PC-9 (cell line): ENCODE data around the gene CA5A. TPM values are rescaled to one million over a fixed set of nuclear protein-coding genes. Genes with fewer than 3 reads are reported as not detected.

Experiments
- BruUV-seq: library from RNA; stranded (reverse); fragments of 400-500 nt; replicated peaks from 2 replicates; lab custom pipeline; 2021; lab: Mats Ljungman, UMichigan
- CTCF ChIA-PET: fragments of 300-600 bp; sonication (Branson Sonifier 250); formaldehyde crosslinking; loops from one replicate; lab custom pipeline; 2022; ENCODE audit warnings: antibody characterized with exemption; lab: Charles Lee
- POLR2A ChIA-PET: fragments of 300-600 bp; sonication (Branson Sonifier 250); formaldehyde crosslinking; loops from one replicate; lab custom pipeline; 2022; ENCODE audit warnings: antibody characterized with exemption; ENCODE audit not compliant: unreplicated experiment; lab: Charles Lee
- DNase-seq, 2 experiments: peaks; one replicate each; pipeline versions ENCODE4 v3.0.0 to v3.0.0-alpha.2; 2015 to 2022; ENCODE audit warnings: mixed read lengths in 1 of 2
- H2AFZ ChIP-seq: fragments of 200-600 bp; sonication (generic); 2 replicates; pipeline ENCODE4 v1.8.1; 2017; ENCODE audit warnings: antibody characterized with exemption
- H3F3A ChIP-seq: fragments of 200-600 bp; sonication (generic); 2 replicates; pipeline ENCODE4 v1.8.1; 2017; ENCODE audit warnings: antibody characterized with exemption, mild to moderate bottlenecking, low read depth; ENCODE audit not compliant: insufficient read depth
- H3K27ac ChIP-seq: fragments of 200-600 bp; sonication (generic); 2 replicates; pipeline ENCODE4 v1.6.1; 2016; ENCODE audit warnings: mixed run types
- H3K27me3 ChIP-seq: fragments of 200-600 bp; sonication (generic); 2 replicates; pipeline ENCODE4 v1.6.1; 2016; ENCODE audit warnings: low read depth, mixed run types; ENCODE audit not compliant: insufficient read depth
- H3K36me3 ChIP-seq: fragments of 200-600 bp; sonication (generic); 2 replicates; pipeline ENCODE4 v1.6.1; 2016; ENCODE audit warnings: low read depth, mixed run types
- H3K4me1 ChIP-seq: fragments of 200-600 bp; sonication (generic); replicated peaks from 2 replicates; pipeline ENCODE4 v1.6.1; 2016; ENCODE audit warnings: mixed run types; ENCODE audit not compliant: insufficient read depth
- H3K4me2 ChIP-seq: fragments of 200-600 bp; sonication (generic); 2 replicates; pipeline ENCODE4 v1.6.1; 2017; ENCODE audit warnings: mixed run types
- H3K4me3 ChIP-seq: fragments of 200-600 bp; sonication (generic); 2 replicates; pipeline ENCODE4 v1.6.1; 2016; ENCODE audit warnings: mixed run types
- H3K79me2 ChIP-seq: fragments of 200-600 bp; sonication (generic); 2 replicates; pipeline ENCODE4 v1.6.1; 2017; ENCODE audit warnings: low read depth, mixed run types
- H3K9me2 ChIP-seq: fragments of 200-600 bp; sonication (generic); 2 replicates; pipeline ENCODE4 v1.8.1; 2017; ENCODE audit warnings: mild to moderate bottlenecking; ENCODE audit not compliant: insufficient read depth
- H3K9me3 ChIP-seq: fragments of 200-600 bp; sonication (generic); 2 replicates; pipeline ENCODE4 v1.8.1; 2016; ENCODE audit warnings: low read depth; ENCODE audit not compliant: insufficient read depth
- H4K20me1 ChIP-seq: fragments of 200-600 bp; sonication (generic); 2 replicates; pipeline ENCODE4 v1.8.1; 2017; ENCODE audit not compliant: insufficient read depth
- CTCF ChIP-seq: fragments of 200-600 bp; sonication (generic); conservative IDR thresholded peaks from 2 replicates; pipeline ENCODE4 v1.6.1; 2017; ENCODE audit warnings: mixed run types, antibody characterized with exemption, mild to moderate bottlenecking, moderate library complexity
- EZH2 ChIP-seq: fragments of 200-600 bp; sonication (generic); IDR thresholded peaks from 2 replicates; pipeline ENCODE4 v1.8.0; 2017; ENCODE audit warnings: antibody characterized with exemption, low read depth
- intact Hi-C: fragments of 100-400 bp; cut with micrococcal nuclease; formaldehyde crosslinking; loops from one replicate; pipeline ENCODE4 v1.10.0; 2022; ENCODE audit not compliant: unreplicated experiment
- total RNA-seq: library from RNA; stranded (reverse); gene quantifications from 2 replicates; pipeline ENCODE4 v1.2.3, GENCODE V29; 2021

CA5A gene
- total RNA-seq, 1 experiment from 2014 or later: 0.26 TPM

- Histone ChIP-seq H4K20me1 (no peaks in the 10 kb centered on the region), H3K4me2 (peak overlapping the region; percentile 88), H3K4me1 (peaks cover 27% of the 10 kb centered on the region), H3K27me3 (no peaks in the 10 kb centered on the region), H3F3A (peaks cover 13% of the 10 kb centered on the region), H2AFZ (peak overlapping the region; percentile 90), H3K9me3 (no peaks in the 10 kb centered on the region), H3K36me3 (no peaks in the 10 kb centered on the region), H3K9me2 (no peaks in the 10 kb centered on the region; the same call in 1 of the 2 replicates), H3K27ac (peak overlapping the region; percentile 71), H3K79me2 (no peaks in the 10 kb centered on the region), H3K4me3 (peak overlapping the region; percentile 54)
- peak; percentile 98 to 99 for DNase-seq
- ChIA-PET POLR2A (interaction anchor here (0.5 to 0.9 kb wide), 4 partner anchors 60 to 356 kb away, joined by 3 to 4 read pairs (median 3); no protein-coding TSS in a partner anchor), CTCF (interaction anchor here (0.6 to 0.7 kb wide), 3 partner anchors 15 to 1221 kb away, joined by 3 to 13 read pairs (median 7); no protein-coding TSS in a partner anchor)
- intact Hi-C loops: loop anchor here (5.0 kb wide), 2 partner anchors 73 to 488 kb away; no protein-coding TSS in a partner anchor
- TF ChIP-seq EZH2: no peak
- TF ChIP-seq CTCF: no peak
- BruUV-seq: no TSS peak
Observed at GRCh38 chr16:87945351-87946042, 9.2 kb upstream of the CA5A start.

GRCh38 chr16:87942680-87943079 is 6.4 kb upstream of the CA5A start:
- H3K4me2 ChIP-seq: no peak overlapping the region
- TF ChIP-seq CTCF (no peak), EZH2 (no peak)
- H3K27ac ChIP-seq: no peak overlapping the region
- H3K27me3 ChIP-seq: no peaks in the 10 kb centered on the region
- intact Hi-C loops: no loop called here
- no peaks in the 10 kb centered on the region for H3K79me2 ChIP-seq
- peaks cover 13% of the 10 kb centered on the region for H3K4me1 ChIP-seq
- peaks cover 8% of the 10 kb centered on the region for H3F3A ChIP-seq
- H4K20me1 ChIP-seq: no peaks in the 10 kb centered on the region
- no peaks in the 10 kb centered on the region for H3K36me3 ChIP-seq
- ChIA-PET POLR2A (no interaction called here), CTCF (no interaction called here)
- no peaks in the 10 kb centered on the region; the same call in 1 of the 2 replicates for H3K9me2 ChIP-seq
- no peak overlapping the region for H2AFZ ChIP-seq
- BruUV-seq: no TSS peak
- no peak overlapping the region for H3K4me3 ChIP-seq
- DNase-seq: no peak
- no peaks in the 10 kb centered on the region for H3K9me3 ChIP-seq

- Histone ChIP-seq H3K4me1 (peaks cover 3% of the 10 kb centered on the region), H3K36me3 (no peaks in the 10 kb centered on the region), H2AFZ (no peak overlapping the region), H3K27ac (no peak overlapping the region), H3K4me3 (no peak overlapping the region), H3K79me2 (no peaks in the 10 kb centered on the region), H3K4me2 (no peak overlapping the region), H3K27me3 (no peaks in the 10 kb centered on the region), H3F3A (peaks cover 3% of the 10 kb centered on the region), H3K9me2 (no peaks in the 10 kb centered on the region), H4K20me1 (no peaks in the 10 kb centered on the region), H3K9me3 (no peaks in the 10 kb centered on the region)
- ChIA-PET POLR2A (no interaction called here), CTCF (no interaction called here)
- no peak for DNase-seq
- TF ChIP-seq EZH2 (no peak), CTCF (no peak)
- intact Hi-C loops: no loop called here
- no TSS peak for BruUV-seq
Observed at GRCh38 chr16:87939562-87940423, 3.5 kb upstream of the CA5A start.
